Suprapubic skin (tissue), 4 donors: ENCODE measurements around the gene GLCCI1. TPM values are rescaled to one million over a fixed set of nuclear protein-coding genes. Genes with fewer than 3 reads are reported as not detected.

ENCODE experiments used
- DNase-seq, 2 donors: peaks; one replicate each; pipeline ENCODE4 v3.0.0-alpha.2; 2019; ENCODE audit warnings: low spot score in 2 of 2
- H3K27ac ChIP-seq: fragments of 200-600 bp; sonication (generic); one replicate; pipeline ENCODE4 v1.5.1; 2019
- H3K27me3 ChIP-seq: fragments of 200-600 bp; sonication (generic); one replicate; pipeline ENCODE4 v1.5.1; 2019
- H3K36me3 ChIP-seq: fragments of 200-600 bp; sonication (generic); one replicate; pipeline ENCODE4 v1.5.1; 2019
- H3K4me1 ChIP-seq: fragments of 200-600 bp; sonication (generic); one replicate; pipeline ENCODE4 v1.5.1; 2019
- H3K4me3 ChIP-seq: fragments of 200-600 bp; sonication (generic); one replicate; pipeline ENCODE4 v1.5.1; 2019; ENCODE audit warnings: mild to moderate bottlenecking
- H3K9me3 ChIP-seq: fragments of 200-600 bp; sonication (generic); one replicate; pipeline ENCODE4 v1.5.1; 2019
- EP300 ChIP-seq: sonication (generic); formaldehyde crosslinking; IDR thresholded peaks from one replicate; pipeline ENCODE4 v1.6.1; 2017; ENCODE audit warnings: antibody characterized with exemption
- POLR2A ChIP-seq, 2 donors: fragments of 450-650 bp; IDR thresholded peaks; one replicate each; pipeline ENCODE4 v1.6.1; 2017; ENCODE audit warnings: antibody characterized with exemption in 2 of 2, mild to moderate bottlenecking in 2 of 2, moderate library complexity in 2 of 2
- POLR2AphosphoS5 ChIP-seq, 3 donors: sonication (generic); formaldehyde crosslinking; IDR thresholded peaks; one replicate each; pipeline ENCODE4 v1.6.1; 2017; ENCODE audit warnings: antibody characterized with exemption in 3 of 3
- WGBS: methylation state at CpG from one replicate; pipeline ENCODE4 v1.1.5; 2018; 5-methylcytosine and 5-hydroxymethylcytosine counted together
- total RNA-seq, 4 donors: library from RNA; depleted of rRNA; stranded (reverse); fragments of >200 nt; gene quantifications; one replicate each; pipeline ENCODE4 v1.1.0, GENCODE V29; 2016
- TF ChIP-seq, protein P1 (sequence below), 2 donors: fragments of 200-600 bp in 1 of 2; fragments of 450-650 bp in 1 of 2; sonication (generic) in 1 of 2; IDR thresholded peaks; one replicate each; pipeline ENCODE4 v1.5.1; 2016 to 2019; ENCODE audit warnings: antibody characterized with exemption in 2 of 2, mild to moderate bottlenecking in 1 of 2, moderate library complexity in 1 of 2

Gene GLCCI1
- total RNA-seq, 4 donors from 2014 or later: 17.1 to 37.7 (median 23.6) TPM

GRCh38 chr7:7946486-7946885 is 22.1 kb upstream of the GLCCI1 start:
- 84% methylated on average over 3 of the region's 3 CpGs for WGBS
- H3K4me3 ChIP-seq: no peak overlapping the region
- no peaks in the 10 kb centered on the region for H3K36me3 ChIP-seq
- H3K4me1 ChIP-seq: no peaks in the 10 kb centered on the region
- no peaks in the 10 kb centered on the region for H3K9me3 ChIP-seq
- H3K27me3 ChIP-seq: no peaks in the 10 kb centered on the region
- no peak overlapping the region for H3K27ac ChIP-seq
- DNase-seq: no peak
- TF ChIP-seq POLR2AphosphoS5 (IDR thresholded peaks at IDR 0.05) (no peak), POLR2A (IDR thresholded peaks at IDR 0.05) (no peak), EP300 (no peak)
- TF ChIP-seq, protein P1, sequence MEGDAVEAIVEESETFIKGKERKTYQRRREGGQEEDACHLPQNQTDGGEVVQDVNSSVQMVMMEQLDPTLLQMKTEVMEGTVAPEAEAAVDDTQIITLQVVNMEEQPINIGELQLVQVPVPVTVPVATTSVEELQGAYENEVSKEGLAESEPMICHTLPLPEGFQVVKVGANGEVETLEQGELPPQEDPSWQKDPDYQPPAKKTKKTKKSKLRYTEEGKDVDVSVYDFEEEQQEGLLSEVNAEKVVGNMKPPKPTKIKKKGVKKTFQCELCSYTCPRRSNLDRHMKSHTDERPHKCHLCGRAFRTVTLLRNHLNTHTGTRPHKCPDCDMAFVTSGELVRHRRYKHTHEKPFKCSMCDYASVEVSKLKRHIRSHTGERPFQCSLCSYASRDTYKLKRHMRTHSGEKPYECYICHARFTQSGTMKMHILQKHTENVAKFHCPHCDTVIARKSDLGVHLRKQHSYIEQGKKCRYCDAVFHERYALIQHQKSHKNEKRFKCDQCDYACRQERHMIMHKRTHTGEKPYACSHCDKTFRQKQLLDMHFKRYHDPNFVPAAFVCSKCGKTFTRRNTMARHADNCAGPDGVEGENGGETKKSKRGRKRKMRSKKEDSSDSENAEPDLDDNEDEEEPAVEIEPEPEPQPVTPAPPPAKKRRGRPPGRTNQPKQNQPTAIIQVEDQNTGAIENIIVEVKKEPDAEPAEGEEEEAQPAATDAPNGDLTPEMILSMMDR (IDR thresholded peaks at IDR 0.05): no peak

GRCh38 chr7:7948232-7948631 is 20.4 kb upstream of the GLCCI1 start:
- TF ChIP-seq EP300 (no peak), POLR2A (IDR thresholded peaks at IDR 0.05) (no peak), POLR2AphosphoS5 (IDR thresholded peaks at IDR 0.05) (no peak)
- TF ChIP-seq, protein P1 (IDR thresholded peaks at IDR 0.05): no peak
- DNase-seq: no peak
- WGBS: 61% methylated on average over 4 of the region's 4 CpGs
- Histone ChIP-seq H3K4me1 (no peaks in the 10 kb centered on the region), H3K4me3 (no peak overlapping the region), H3K9me3 (no peaks in the 10 kb centered on the region), H3K27ac (no peak overlapping the region), H3K36me3 (no peaks in the 10 kb centered on the region), H3K27me3 (no peaks in the 10 kb centered on the region)

- TF ChIP-seq POLR2AphosphoS5 (IDR thresholded peaks at IDR 0.05): no peak
- no peak for TF ChIP-seq EP300
- no peak for TF ChIP-seq POLR2A (IDR thresholded peaks at IDR 0.05)
- TF ChIP-seq, protein P1 (IDR thresholded peaks at IDR 0.05): no peak
- H3K4me3 ChIP-seq: no peak overlapping the region
- no peaks in the 10 kb centered on the region for H3K36me3 ChIP-seq
- no peaks in the 10 kb centered on the region for H3K9me3 ChIP-seq
- no peaks in the 10 kb centered on the region for H3K27me3 ChIP-seq
- no peak overlapping the region for H3K27ac ChIP-seq
- no peaks in the 10 kb centered on the region for H3K4me1 ChIP-seq
- no peak for DNase-seq
These were observed 14.8 kb upstream of the GLCCI1 start for GRCh38 chr7:7953806-7954205.

- H3K27ac ChIP-seq: no peak overlapping the region
- TF ChIP-seq EP300 (no peak), POLR2A (IDR thresholded peaks at IDR 0.05) (no peak), POLR2AphosphoS5 (IDR thresholded peaks at IDR 0.05) (no peak)
- TF ChIP-seq, protein P1 (IDR thresholded peaks at IDR 0.05): no peak
- no peak overlapping the region for H3K4me3 ChIP-seq
- no peaks in the 10 kb centered on the region for H3K4me1 ChIP-seq
- 87% methylated on average over 3 of the region's 3 CpGs for WGBS
- no peaks in the 10 kb centered on the region for H3K27me3 ChIP-seq
- DNase-seq: no peak
- H3K36me3 ChIP-seq: no peaks in the 10 kb centered on the region
- no peaks in the 10 kb centered on the region for H3K9me3 ChIP-seq
These were observed 12.0 kb upstream of the GLCCI1 start for GRCh38 chr7:7956531-7957128.

GRCh38 chr7:7957513-7957912 is 11.1 kb upstream of the GLCCI1 start:
- Histone ChIP-seq H3K4me1 (no peaks in the 10 kb centered on the region), H3K36me3 (no peaks in the 10 kb centered on the region), H3K27ac (no peak overlapping the region), H3K27me3 (no peaks in the 10 kb centered on the region), H3K4me3 (no peak overlapping the region), H3K9me3 (no peaks in the 10 kb centered on the region)
- no peak for TF ChIP-seq POLR2AphosphoS5 (IDR thresholded peaks at IDR 0.05)
- TF ChIP-seq POLR2A (IDR thresholded peaks at IDR 0.05): no peak
- TF ChIP-seq EP300: no peak
- TF ChIP-seq, protein P1 (IDR thresholded peaks at IDR 0.05): no peak
- DNase-seq: no peak
- 63% methylated on average over 2 of the region's 2 CpGs for WGBS
